ENCODE results near the gene RIPK3.
"Not testable (repeated sequence)": the region's sequence is repeated elsewhere in the genome, so short reads cannot be mapped to it uniquely, and the experiment has no call there.

The RIPK3 gene

GRCh38 chr14:24339284-24340151, at the start of gene RIPK3:
Gene RIPK3 (minus strand): TSS chr14:24339991. CDS start chr14:24339826, 165 bp downstream.
- in situ Hi-C loops (cut with HindIII; ENCODE audit: low sequenced_read_pairs), result loop anchor here (5.0 kb wide), 1 partner anchor 62 kb away; no protein-coding TSS in a partner anchor

GRCh38 chr14:24389226-24389848, 49.5 kb upstream of the RIPK3 start:
- in situ Hi-C loops (cut with HindIII; ENCODE audit: low sequenced_read_pairs), result no loop called here

- in situ Hi-C loops (cut with HindIII; ENCODE audit: low sequenced_read_pairs), result no loop called here
These were observed 48.8 kb upstream of the RIPK3 start for GRCh38 chr14:24388474-24389179.

GRCh38 chr14:24387579-24387978, 47.8 kb upstream of the RIPK3 start:
- in situ Hi-C loops (cut with HindIII; ENCODE audit: low sequenced_read_pairs), result not testable (repeated sequence)

- in situ Hi-C loops (cut with HindIII; ENCODE audit: low sequenced_read_pairs), result no loop called here
These were observed 47.2 kb upstream of the RIPK3 start for GRCh38 chr14:24387009-24387345.

GRCh38 chr14:24385524-24385923, 45.7 kb upstream of the RIPK3 start:
- in situ Hi-C loops (cut with HindIII; ENCODE audit: low sequenced_read_pairs), result no loop called here

- in situ Hi-C loops (cut with HindIII; ENCODE audit: low sequenced_read_pairs), result no loop called here
These were observed 44.4 kb upstream of the RIPK3 start for GRCh38 chr14:24384169-24384568.

- in situ Hi-C loops (cut with HindIII; ENCODE audit: low sequenced_read_pairs), result no loop called here
These were observed 42.2 kb upstream of the RIPK3 start for GRCh38 chr14:24382064-24382371.

- in situ Hi-C loops (cut with HindIII; ENCODE audit: low sequenced_read_pairs), result no loop called here
These were observed 41.7 kb upstream of the RIPK3 start for GRCh38 chr14:24381363-24382063.

- in situ Hi-C loops (cut with HindIII; ENCODE audit: low sequenced_read_pairs), result no loop called here
These were observed 40.3 kb upstream of the RIPK3 start for GRCh38 chr14:24379907-24380730.

GRCh38 chr14:24378981-24379906, 39.5 kb upstream of the RIPK3 start:
- in situ Hi-C loops (cut with HindIII; ENCODE audit: low sequenced_read_pairs), result no loop called here

GRCh38 chr14:24378327-24378726, 38.5 kb upstream of the RIPK3 start:
- in situ Hi-C loops (cut with HindIII; ENCODE audit: low sequenced_read_pairs), result no loop called here

GRCh38 chr14:24377657-24378056, 37.9 kb upstream of the RIPK3 start:
- in situ Hi-C loops (cut with HindIII; ENCODE audit: low sequenced_read_pairs), result no loop called here

- in situ Hi-C loops (cut with HindIII; ENCODE audit: low sequenced_read_pairs), result no loop called here
These were observed 37.3 kb upstream of the RIPK3 start for GRCh38 chr14:24377126-24377525.

GRCh38 chr14:24376448-24377070, 36.8 kb upstream of the RIPK3 start:
- in situ Hi-C loops (cut with HindIII; ENCODE audit: low sequenced_read_pairs), result no loop called here

GRCh38 chr14:24372701-24373416, 33.1 kb upstream of the RIPK3 start:
- in situ Hi-C loops (cut with HindIII; ENCODE audit: low sequenced_read_pairs), result no loop called here

GRCh38 chr14:24371605-24372004, 31.8 kb upstream of the RIPK3 start:
- in situ Hi-C loops (cut with HindIII; ENCODE audit: low sequenced_read_pairs), result not testable (repeated sequence)

GRCh38 chr14:24370748-24371147, 31.0 kb upstream of the RIPK3 start:
- in situ Hi-C loops (cut with HindIII; ENCODE audit: low sequenced_read_pairs), result no loop called here

Data from DLD1 (cell line).